Esophagus muscularis mucosa (tissue), 4 donors: ENCODE measurements around the gene EGF.

ENCODE experiments used
- CTCF ChIP-seq, 3 experiments: fragments of 200-600 bp in 2 of 3; fragments of 450-650 bp in 1 of 3; sonication (generic) in 2 of 3; IDR thresholded peaks; one replicate each; pipeline ENCODE4 v1.5.1; 2017 to 2019; ENCODE audit warnings: antibody characterized with exemption in 3 of 3, mild to moderate bottlenecking in 2 of 3, moderate library complexity in 1 of 3
- EP300 ChIP-seq: sonication (generic); formaldehyde crosslinking; IDR thresholded peaks from one replicate; pipeline ENCODE4 v1.6.1; 2017; ENCODE audit warnings: antibody characterized with exemption
- POLR2AphosphoS5 ChIP-seq, 2 donors: sonication (generic); formaldehyde crosslinking; IDR thresholded peaks; one replicate each; pipeline ENCODE4 v1.6.1; 2017; ENCODE audit warnings: antibody characterized with exemption in 2 of 2

- TF ChIP-seq CTCF (IDR thresholded peaks at IDR 0.05) (no peak), POLR2AphosphoS5 (IDR thresholded peaks at IDR 0.05) (no peak), EP300 (no peak)
Observed at GRCh38 chr4:110004556-110004955, 91.9 kb downstream of the EGF start.
